ENCODE data around the gene CMSS1.
"Not testable (repeated sequence)": the region's sequence is repeated elsewhere in the genome, so short reads cannot be mapped to it uniquely, and the experiment has no call there.

CMSS1 gene

GRCh38 chr3:100226712-100227429, 409.2 kb downstream of the CMSS1 start:
- no peak for DNase-seq (ENCODE audit: low read depth, low spot score)

GRCh38 chr3:100227511-100227921, 409.9 kb downstream of the CMSS1 start:
- no peak for DNase-seq (ENCODE audit: low read depth, low spot score)

DNA sequence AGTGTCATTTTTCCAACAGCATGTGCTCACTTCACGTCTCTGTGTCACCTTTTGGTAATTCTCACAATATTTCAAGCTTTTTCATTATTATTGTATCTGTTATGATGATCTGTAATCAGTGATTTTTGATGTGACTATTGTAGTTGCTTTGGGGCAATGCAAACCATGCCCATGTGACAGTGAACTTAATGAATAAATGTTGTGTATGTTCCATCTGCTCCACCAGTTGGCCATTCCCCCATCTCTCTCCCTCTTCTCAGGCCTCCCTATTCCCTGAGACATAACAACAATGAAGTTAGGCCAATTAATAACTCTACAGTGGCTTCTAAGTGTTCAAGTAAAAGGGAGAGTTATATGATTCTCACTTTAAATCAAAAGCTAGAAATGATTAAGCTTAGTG, 410.6 kb downstream of the CMSS1 start:
- no peak for DNase-seq (ENCODE audit: low read depth, low spot score)

DNA sequence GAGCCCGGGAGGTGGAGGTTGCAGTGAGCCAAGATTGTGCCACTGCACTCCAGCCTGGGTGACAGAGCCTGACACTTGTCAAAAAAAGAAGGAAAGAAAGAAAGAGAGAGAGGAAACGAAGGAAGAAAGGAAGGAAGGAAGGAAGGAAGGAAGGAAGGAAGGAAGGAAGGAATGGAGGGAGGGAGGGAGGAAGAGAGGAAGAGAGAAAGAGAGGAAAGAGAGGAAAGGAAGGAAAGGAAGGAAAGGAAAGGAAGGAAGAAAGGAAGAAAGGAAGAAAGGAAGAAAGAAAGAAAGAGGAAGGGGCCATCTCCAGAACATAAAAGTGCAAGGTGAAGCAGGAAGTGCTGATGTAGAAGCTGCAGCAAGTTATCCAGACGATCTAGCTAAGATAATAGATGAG, 411.5 kb downstream of the CMSS1 start:
- DNase-seq (ENCODE audit: low read depth, low spot score): not testable (repeated sequence)

- no peak for DNase-seq (ENCODE audit: low read depth, low spot score)
Measured at GRCh38 chr3:100230710-100231109, 413.0 kb downstream of the CMSS1 start.

Data from activated CD4-positive, CD25-positive, alpha-beta regulatory T cell treated with anti-CD3 and anti-CD28 coated beads, Interleukin-2, amount 50 U/mL, for 16 hours (primary cell).